Muscle of arm (tissue), 12 donors: ENCODE measurements around the gene ATOH8. TPM values are rescaled to one million over a fixed set of nuclear protein-coding genes. Genes with fewer than 3 reads are reported as not detected.

Source experiments
- DNase-seq: peaks from one replicate; pipeline ENCODE4 v3.0.0-alpha.2; 2013
- polyA plus RNA-seq, 12 donors: library from polyadenylated mRNA; unstranded; fragments of 120-200 nt; gene quantifications; one replicate each; pipeline ENCODE4 v1.2.1, GENCODE V29; 2013; ENCODE audit not compliant: insufficient read length in 12 of 12

ATOH8 gene
- polyA plus RNA-seq, 12 donors: 11.4 to 29.5 (median 14.7) TPM; not detected in 1

DNA sequence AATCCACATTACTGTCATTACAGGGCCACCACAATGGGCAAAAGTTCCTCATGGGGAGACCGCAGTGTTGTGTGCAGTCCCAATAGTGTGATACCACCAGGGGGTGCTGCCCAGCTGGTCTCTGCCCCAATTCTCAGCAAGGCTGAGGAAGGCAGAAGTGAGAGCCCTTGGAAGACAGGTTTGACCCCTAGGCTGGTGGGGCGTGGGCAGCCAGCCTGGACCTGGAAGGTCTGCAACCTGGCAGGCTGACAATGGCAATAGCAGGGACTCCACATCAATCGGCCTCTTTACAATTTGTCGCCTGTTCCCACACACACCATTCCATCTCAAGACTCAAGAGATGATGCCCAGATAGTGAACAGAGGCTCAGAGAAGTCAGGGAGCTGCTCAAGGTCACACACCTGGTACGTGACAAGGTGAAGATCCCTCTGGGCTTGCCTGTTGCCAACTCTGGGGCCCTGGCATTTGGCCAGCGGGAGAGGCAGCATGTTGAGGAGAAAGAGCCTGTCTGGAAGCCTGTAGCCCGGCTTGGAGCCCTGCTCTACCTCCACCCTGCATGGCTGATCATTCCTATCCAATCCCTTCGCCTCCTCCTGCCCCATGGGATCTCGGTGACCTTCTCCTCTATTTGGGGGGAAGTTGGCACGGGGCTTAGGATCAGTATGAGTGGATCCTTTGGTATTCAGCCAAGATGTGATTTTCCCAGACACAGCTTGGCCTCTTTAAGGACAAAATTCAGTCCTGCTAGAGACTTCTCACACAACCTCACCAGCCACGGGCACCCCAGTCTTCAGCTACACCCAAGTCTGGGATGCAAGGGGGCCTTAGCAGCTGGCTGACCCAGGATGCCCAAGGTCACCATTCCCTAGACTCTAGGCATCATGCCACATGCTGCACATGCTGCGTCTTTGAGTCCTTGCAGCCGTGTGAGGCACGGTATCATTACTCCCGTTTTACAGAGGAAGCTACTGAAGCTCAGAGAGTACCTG lies 2.9 kb upstream of the ATOH8 start:
- peak; percentile 64 for DNase-seq

DNA sequence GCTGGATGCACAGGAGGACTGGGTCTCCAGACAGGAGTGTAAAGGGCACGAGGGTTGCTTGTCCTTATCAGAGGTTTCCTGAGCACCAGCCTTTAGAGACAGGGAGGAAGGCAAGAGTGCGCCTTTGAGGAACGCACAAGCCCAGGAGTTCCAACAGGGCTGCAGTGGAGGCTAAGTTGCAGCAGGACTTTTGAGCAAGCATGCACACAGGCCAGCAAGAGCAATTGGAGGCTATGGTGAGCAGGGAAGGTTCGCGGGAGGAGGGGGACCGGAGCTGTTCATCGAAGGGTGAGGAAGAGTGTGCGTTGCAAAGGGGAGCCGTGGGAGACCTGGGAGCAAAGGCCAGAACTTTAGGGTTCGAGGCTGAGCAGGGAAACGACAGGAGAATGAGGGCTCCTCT lies 2.2 kb upstream of the ATOH8 start:
- DNase-seq: no peak

DNA sequence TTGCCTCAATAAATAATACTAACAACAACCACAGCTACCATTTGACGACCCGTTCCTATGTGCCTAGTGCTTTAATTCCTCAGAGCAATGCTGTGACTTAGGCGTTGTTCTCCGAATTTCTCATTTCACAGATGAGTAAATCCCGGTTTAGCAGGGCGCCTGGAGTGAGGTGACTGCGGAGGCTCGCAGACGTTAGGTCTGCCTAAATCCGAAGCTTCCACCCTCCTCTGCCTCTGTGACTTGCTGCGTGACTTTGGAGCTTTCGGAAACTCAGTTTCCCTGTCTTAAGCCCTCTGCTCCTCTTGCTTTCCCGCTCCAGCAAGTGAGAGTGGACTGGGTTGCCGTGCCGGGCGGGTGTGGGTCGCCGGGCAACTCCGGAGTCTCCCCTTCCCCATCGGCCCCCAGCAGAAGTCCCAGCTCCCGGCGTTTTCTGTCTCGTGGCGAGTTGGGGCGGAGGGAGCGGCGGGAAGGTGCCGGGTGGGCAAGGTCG lies 711 bp upstream of the ATOH8 start:
- no peak for DNase-seq

DNA sequence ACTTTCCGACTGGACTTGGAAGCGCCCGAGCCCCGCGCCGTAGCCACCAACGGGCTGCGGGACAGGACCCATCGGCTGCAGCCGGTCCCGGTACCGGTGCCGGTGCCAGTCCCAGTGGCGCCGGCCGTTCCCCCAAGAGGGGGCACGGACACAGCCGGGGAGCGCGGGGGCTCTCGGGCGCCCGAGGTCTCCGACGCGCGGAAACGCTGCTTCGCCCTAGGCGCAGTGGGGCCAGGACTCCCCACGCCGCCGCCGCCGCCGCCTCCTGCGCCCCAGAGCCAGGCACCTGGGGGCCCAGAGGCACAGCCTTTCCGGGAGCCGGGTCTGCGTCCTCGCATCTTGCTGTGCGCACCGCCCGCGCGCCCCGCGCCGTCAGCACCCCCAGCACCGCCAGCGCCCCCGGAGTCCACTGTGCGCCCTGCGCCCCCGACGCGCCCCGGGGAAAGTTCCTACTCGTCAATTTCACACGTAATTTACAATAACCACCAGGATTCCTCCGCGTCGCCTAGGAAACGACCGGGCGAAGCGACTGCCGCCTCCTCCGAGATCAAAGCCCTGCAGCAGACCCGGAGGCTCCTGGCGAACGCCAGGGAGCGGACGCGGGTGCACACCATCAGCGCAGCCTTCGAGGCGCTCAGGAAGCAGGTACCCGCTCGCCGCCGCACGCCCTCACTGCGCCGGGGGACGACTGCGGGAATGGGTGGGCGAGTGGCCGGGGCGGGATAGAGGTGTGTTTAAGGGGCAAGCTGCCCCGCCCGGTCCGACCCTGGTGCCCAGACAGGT lies 713 bp downstream of the ATOH8 start:
- DNase-seq: no peak

DNA sequence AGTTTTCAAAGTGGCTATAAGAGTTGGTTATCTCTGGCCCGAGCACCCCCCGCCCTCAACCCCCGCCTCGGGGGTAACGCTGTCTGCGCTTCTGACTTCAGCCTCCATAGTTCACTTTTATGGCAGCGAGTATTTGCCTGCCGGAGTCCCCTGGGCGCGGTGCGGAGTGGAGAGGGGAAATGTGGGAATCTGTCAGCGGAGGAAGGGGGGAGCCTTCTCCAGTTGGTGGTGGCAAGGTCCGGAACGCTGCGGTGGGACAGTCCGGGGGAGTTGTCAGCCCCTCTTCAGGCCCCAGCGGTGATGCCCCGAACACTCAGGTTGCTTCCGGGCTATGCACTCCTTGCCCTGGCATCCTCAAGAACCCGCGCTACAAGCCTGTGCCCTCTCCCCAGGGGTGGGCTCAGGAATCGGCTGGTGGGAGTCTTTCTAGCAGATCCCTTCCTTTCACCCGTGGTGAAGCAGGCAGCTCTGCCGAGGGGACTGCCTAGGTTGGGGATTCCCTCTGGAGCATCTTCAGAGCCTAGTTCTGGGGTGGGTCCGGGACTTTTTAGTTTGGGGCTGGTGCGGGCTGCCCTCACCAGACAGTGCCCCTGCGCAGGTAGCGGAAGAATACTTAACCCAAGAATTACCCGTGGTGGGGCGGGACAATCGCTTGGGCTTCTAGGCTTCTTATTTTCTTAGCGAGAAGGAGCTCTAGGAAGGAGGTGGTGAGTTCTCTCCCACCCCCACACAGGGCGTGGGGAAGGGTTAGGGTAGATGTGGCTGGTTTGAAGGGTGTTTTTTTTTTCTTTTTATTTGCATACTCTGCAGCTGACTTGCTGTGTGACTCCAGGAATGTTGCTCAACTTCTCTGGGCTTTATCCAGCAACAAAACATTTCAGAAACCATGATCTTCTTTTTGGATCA lies 1.6 kb downstream of the ATOH8 start:
- DNase-seq: no peak

DNA sequence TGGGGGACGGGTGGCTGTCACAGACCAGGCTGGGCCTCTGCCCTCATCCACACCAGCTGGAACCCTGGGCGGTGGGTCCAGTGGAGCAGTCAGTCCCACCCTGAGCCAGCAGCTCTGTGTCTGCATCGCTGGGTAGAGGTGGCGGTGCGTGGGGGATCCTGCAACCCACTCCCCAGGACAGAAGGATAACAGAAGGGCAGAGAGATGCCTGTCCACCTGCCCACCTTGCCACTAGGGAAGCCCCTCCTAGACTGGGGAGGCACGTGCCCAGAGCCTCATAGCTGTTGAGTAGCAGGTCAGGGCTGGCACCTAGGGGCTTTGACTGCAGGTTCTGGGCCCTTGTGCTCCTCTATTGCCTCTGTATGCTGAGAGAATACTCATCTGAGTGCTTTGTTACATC lies 2.4 kb downstream of the ATOH8 start:
- no peak for DNase-seq

DNA sequence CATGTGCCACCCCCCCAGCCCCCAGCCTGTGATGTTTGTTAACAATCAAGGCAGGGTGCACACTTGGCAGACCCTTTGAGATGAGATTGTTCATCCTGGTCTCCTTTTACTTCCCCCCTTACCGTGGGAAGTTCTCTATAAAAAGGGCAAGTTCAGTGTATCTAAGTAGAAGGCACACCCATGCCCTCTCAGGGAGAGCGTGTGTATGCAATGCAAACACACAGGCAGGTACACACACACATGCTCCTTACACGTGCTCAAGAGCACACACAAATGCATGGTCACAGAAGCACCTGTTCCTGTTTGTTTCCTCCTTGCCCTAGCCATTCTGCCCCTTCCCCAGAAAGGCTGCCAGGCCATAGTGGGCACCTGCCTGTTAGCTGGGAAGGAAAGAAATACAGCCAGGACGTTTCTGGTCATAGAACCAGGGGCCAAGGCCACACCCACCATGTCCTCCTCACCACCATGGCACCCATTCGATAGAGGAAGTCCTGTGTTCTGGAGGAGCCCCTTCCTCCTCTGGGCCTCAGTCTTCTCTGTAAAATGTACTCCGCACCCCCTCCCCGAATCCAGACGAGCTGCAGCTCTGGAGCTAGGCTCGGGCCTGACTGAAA lies 3.1 kb downstream of the ATOH8 start:
- no peak for DNase-seq

DNA sequence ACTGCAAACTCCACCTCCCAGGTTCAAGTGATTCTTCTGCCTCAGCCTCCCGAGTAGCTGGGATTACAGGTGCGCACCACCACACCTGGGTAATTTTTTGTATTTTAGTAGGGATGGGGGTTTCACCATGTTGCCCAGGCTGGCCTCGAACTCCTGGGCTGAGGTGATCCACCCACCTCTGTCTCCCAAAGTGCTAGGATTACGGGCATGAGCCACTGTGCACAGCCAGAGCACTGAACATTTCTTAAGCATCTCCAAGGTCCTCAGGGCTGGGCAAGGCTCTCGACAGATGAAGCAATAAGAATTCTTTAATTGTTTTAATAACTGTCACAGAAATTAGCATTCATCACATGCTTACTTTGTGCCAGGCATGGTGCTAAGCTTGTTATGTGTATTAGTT lies 4.1 kb downstream of the ATOH8 start:
- no peak for DNase-seq

DNA sequence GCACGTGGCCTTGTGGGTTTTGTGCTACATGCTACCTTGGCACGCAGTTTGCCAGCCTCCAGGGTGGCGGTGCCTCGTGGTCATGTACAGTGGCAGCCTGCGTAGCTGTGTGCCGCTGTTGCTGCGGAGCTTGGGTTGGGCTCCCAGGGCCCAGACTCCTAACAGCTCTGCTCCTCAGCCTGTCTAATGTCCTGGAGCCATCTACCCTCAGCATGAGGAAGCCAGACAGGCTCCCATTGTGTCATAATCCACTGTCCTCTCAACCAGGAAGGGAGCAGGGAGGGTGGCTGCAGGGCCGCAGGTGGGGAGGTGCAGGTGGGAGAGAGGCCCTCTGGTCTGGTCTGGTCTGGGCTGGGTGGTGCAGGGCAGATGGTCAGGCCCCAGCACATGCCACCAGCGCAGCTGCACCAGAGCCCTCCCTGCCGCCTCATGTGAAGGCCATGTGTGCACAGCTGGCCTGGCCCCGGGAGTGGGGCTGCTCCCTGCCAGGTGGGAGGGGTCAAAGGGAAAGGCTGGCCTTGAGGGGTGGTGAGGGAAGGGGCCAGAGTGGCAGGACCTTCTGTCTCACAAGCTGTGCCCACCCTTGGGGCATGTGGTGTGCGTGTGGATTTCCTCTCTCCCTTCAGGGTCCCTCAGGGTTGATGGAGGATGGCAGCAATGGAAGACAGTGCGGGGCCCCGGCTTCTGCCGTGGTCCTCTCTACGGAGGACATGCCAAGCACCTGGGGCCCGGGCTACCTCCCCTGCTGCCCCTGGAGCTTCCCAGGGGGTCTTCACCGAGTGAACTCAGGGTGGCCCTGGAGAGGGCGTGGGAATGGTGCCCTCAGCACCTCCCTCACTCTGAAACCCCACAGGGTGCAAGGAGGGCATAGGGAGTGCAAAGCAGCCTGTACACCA lies 4.8 kb downstream of the ATOH8 start:
- no peak for DNase-seq

DNA sequence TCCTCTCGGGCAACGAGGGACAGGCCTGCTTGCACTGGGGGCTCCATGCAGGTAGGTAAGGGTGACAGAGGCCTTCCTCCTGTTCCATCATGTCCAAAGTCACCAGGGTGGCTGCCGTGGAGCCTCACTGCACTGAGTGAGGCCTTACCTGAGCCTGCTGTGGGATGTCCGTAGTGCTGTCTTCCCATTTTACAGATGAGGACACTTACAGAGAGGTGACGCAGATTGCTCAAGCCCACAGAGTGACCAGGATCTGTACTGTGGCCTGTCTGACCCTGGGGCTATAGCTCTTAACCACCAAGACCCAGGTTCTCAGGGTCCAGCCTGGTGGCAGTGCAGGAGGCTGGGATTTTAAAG lies 5.4 kb downstream of the ATOH8 start:
- no peak for DNase-seq

DNA sequence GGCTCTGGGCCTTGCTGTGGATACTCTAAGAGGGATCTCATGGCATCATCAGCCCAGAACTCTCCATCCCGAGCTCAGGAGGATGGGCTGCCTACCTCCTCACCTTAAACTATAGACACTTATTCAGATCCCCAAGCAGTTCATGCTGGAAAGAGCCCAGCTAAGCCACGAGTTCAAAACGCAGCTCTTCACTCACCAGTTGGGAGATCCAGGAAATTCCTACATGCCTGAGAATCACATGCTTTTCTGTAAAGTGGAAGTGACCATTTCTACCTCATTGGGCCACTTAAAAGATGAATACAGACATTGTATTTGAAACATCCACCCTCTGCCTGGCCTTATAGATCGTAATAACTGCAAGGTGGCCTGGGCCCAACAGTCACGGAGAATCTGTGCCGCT lies 6.6 kb downstream of the ATOH8 start:
- no peak for DNase-seq

DNA sequence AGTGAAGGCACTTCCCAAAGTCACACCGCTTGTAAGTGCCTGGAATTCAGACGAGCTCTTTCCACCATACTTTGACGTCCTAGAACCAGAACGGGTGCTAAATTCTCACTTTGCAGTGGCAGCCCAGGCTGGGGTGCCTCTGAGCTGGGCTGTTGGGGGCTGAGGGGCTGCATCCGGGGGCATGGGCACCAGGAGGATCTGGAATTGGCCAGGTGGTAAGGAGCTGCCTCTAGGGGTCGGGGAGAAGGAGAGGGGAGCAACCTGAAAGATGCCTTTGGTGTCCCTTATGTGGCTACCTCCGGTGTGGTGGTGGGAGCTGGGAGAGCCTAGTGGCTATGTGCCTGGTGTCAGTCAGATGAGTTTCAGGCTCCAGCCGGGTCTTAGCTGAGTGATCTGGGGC lies 7.1 kb downstream of the ATOH8 start:
- no peak for DNase-seq

DNA sequence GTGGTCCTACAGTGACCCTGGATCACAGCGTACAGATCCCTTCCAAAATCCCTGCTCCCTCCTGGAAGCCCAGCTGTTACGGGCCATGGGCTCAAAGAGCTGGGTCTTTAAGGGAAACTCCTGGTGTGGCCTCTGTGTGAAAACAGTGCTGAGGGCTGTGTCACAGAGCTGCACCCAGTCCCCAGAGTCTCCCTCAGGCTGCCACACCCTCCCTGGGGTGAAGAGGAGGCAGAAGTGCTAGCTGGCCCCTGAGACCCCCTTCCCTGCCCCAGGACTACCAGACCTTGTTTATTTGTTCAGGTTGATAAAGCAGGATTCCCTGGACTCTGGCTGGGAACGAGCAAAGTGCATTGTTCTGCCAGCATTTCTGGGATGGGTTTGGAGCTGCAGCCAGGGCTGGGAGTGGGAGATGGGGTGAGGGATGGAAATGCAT lies 7.7 kb downstream of the ATOH8 start:
- DNase-seq: no peak

DNA sequence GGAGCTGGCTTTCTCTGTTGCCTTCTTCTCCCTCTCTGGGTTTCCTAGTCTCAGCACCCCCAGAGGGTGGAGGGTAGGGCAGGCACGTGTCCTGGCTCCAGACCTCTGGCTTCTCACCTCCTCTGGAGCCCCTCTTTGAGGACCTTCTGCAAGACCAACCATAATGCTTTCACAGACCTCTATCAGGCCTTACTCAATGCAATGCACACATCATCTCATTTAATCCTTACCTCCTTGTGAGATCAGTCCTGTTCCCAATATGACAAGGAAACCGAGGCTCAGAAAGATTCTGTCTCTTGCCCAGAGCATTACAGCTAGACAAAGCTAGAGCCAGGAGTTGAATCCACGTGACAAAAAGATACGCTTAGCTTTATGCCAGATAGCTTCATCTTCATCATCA lies 8.2 kb downstream of the ATOH8 start:
- DNase-seq: no peak

DNA sequence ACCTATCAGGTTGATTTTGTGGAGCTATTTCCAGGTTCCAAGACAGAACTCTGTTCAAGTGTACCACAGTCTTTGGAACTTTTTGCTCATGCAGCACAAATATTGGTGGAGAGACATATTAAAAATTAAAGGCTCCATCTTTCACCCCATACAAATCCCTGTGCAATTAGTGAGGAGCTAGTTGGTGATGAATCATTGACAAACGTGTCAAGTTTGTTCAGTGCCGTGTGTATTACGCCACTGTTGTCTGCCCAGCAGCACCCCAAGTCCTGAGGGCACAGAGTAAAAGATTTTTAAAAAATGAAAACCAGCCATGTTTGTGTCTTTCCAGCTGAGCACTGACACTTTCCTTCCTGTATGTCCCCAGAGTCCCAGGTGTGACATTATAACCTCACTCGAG lies 9.3 kb downstream of the ATOH8 start:
- DNase-seq: no peak

DNA sequence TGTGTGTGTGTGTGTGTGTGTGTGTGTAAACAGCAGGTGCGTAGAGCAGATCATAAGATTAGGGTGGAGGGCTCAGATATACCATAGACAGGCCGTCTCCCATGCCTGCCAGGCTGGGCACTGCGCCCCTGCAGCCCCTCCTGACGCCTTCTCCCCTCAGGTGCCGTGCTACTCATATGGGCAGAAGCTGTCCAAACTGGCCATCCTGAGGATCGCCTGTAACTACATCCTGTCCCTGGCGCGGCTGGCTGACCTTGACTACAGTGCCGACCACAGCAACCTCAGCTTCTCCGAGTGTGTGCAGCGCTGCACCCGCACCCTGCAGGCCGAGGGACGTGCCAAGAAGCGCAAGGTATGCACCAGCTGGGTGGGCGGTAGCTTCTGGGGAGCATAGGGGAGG lies 10.0 kb downstream of the ATOH8 start:
- DNase-seq: no peak

DNA sequence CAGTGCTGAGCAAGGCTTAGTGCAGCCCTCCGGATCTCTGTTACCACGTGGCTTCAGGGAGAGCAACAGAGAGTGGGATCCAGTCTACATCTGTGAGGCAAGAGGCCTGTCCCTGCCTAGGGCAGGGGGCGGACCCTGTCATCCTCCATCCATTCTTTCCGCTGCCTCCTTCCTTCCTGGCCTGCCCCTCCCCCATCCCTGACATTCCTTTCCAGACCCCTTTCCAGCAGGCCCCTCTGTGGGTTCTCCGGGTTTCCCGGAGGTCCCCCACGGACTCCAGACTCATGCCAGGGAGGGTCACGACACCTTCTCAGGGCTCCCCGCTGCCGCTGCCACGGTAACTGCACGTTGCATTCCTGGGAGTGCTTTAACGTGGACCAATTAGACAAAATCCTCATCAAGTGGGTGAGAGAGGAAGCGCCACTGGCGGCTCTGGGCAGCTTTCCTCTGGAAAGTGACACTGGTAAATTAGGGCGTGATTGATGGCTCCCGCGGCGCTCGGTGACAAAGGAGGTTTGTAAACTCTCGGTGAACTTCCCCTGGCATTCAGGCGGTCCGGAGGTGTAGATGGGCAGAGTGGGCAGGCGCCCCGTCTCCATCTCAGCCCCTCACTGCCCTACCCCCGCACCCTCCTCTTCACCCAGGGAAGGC lies 11.4 kb downstream of the ATOH8 start:
- no peak for DNase-seq

DNA sequence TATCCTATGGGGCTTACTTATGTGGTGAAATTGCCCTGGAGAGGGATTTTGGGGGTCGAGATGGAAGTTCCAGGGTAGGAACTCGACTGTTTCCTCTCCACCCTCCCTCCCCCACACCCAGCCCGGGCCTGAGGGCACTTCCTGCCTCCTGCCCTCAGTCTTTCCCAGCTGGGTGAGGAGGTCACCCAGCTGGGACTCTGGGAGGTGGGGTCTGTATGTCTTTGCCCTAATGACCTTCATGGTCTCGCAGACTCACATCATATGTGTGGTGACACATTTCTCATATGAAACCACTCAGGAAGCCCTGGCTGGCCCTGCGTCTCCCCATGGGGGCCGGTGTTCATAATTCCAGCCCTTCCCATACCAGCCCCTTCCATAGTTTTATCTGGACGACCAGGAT lies 12.4 kb downstream of the ATOH8 start:
- DNase-seq: no peak

DNA sequence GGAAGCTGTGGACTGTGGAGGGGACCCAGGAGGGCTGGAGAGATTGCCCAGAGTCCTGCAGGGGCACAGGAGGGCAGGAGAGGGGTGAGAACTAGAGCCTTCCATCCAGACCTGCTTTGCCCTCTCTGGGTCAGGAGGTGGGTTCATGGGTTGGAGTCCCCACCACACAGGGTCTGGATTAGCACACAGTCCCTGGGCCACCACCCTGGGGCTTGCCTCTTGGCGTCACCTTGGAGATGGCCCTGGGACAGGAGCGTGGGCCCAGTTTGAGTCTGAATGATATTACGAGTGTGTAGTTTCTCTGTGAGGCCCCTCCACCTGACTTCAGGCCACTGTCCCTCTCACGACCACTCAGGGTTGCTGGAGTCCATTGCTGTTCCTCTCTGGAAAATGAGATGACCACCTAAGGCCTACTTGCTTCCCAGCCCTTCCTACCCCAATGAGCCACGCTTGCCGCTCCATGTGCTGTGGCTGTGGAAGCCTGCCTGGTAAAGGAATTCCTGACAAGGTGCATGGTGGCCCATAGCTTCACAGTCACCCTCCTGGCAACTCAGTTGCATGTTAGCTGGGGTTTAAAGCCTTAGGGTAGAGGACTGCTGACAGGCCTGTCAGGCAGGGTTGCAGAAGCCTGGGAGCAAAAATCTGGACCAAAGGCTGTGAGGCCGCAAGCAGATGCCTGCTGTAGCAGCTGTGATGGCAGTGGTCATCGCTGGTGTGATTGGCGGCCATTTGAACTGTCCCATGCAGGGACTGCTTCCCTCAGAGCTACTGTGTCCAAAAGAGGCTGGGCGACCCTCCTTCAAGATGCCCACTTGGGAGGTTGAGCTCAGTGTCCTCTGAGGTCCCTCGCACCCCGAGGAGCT lies 14.2 kb downstream of the ATOH8 start:
- no peak for DNase-seq
